ENCODE measurements around the gene GBA2.

- no peak for TF ChIP-seq CTCF (IDR thresholded peaks at IDR 0.05)
- peak in 1 of 2 donors; percentile 22 for TF ChIP-seq POLR2A (IDR thresholded peaks at IDR 0.05)
Observed at GRCh38 chr9:35758475-35759050, 9.5 kb upstream of the GBA2 start.

All from thyroid gland (tissue), 4 donors.